HL-60 (cell line): Measurements from ENCODE around the gene DISP3.

Experiments
- DNase-seq, 2 experiments: peaks; one replicate each; pipeline ENCODE4 v3.0.0-alpha.2; 2010 to 2020; ENCODE audit warnings: low read depth in 1 of 2, low spot score in 1 of 2
- H3K27ac ChIP-seq: fragments of 250-450 bp; sonication (Bioruptor Pico); replicated peaks from 2 replicates; pipeline ENCODE4 v1.5.1; 2020; ENCODE audit warnings: mild to moderate bottlenecking, moderate library complexity
- H3K27me3 ChIP-seq: fragments of 250-450 bp; sonication (Bioruptor Pico); 2 replicates; pipeline ENCODE4 v1.5.1; 2021; ENCODE audit warnings: mild to moderate bottlenecking, moderate library complexity; ENCODE audit not compliant: insufficient read depth, poor library complexity, severe bottlenecking
- H3K4me3 ChIP-seq: replicated peaks from 2 replicates; pipeline ENCODE4 v1.5.1; 2011; ENCODE audit warnings: mild to moderate bottlenecking, control low read depth, low read length; ENCODE audit not compliant: insufficient read depth
- CTCF ChIP-seq: IDR thresholded peaks from one replicate; pipeline ENCODE4 v1.5.1; 2011; ENCODE audit warnings: low read length, control low read depth, inconsistent platforms; ENCODE audit not compliant: insufficient read depth
- GABPA ChIP-seq: IDR thresholded peaks from 2 replicates; pipeline ENCODE4 v1.6.1; 2012; ENCODE audit warnings: low read depth
- POLR2AphosphoS5 ChIP-seq: IDR thresholded peaks from 2 replicates; pipeline ENCODE4 v1.6.1; 2012; ENCODE audit warnings: low read depth
- REST ChIP-seq: IDR thresholded peaks from 2 replicates; pipeline ENCODE4 v1.6.1; 2012; ENCODE audit warnings: low read depth; ENCODE audit not compliant: insufficient replicate concordance
- SPI1 ChIP-seq: IDR thresholded peaks from 2 replicates; pipeline ENCODE4 v1.6.1; 2012; ENCODE audit warnings: low read depth, mild to moderate bottlenecking, borderline replicate concordance

DISP3 gene

GRCh38 chr1:11534846-11535245 is 55.9 kb downstream of the DISP3 start:
- no peak for TF ChIP-seq POLR2AphosphoS5
- no peak for TF ChIP-seq GABPA
- no peak overlapping the region for H3K4me3 ChIP-seq
- H3K27ac ChIP-seq, result no peak overlapping the region
- no peaks in the 10 kb centered on the region for H3K27me3 ChIP-seq
- DNase-seq, result no peak

- no peak for TF ChIP-seq REST
- no peak for TF ChIP-seq SPI1
- TF ChIP-seq GABPA, result no peak
- TF ChIP-seq POLR2AphosphoS5, result no peak
- TF ChIP-seq CTCF, result no peak
- Histone ChIP-seq H3K27me3 (no peaks in the 10 kb centered on the region), H3K4me3 (no peak overlapping the region), H3K27ac (no peak overlapping the region)
- DNase-seq, result no peak
Observed at GRCh38 chr1:11535316-11535715, 56.4 kb downstream of the DISP3 start.

GRCh38 chr1:11535761-11536572 is 57.0 kb downstream of the DISP3 start:
- Histone ChIP-seq H3K27ac (no peak overlapping the region), H3K27me3 (no peaks in the 10 kb centered on the region), H3K4me3 (no peak overlapping the region)
- TF ChIP-seq GABPA, result no peak
- no peak for TF ChIP-seq CTCF
- no peak for TF ChIP-seq SPI1
- TF ChIP-seq REST, result no peak
- no peak for TF ChIP-seq POLR2AphosphoS5
- no peak for DNase-seq

GRCh38 chr1:11536573-11537379 is 57.8 kb downstream of the DISP3 start:
- TF ChIP-seq POLR2AphosphoS5 (no peak), SPI1 (no peak), GABPA (no peak), REST (no peak), CTCF (no peak)
- no peak for DNase-seq
- Histone ChIP-seq H3K4me3 (no peak overlapping the region), H3K27ac (no peak overlapping the region), H3K27me3 (no peaks in the 10 kb centered on the region)
